ENCODE data around the gene SNED1. TPM values are rescaled to one million over a fixed set of nuclear protein-coding genes. Genes with fewer than 3 reads are reported as not detected.

Gene SNED1
- polyA plus RNA-seq, 1 donor (not counting 4 experiments of a cell fraction or from before 2014, with no cell fraction given), result 0.12 TPM

DNA sequence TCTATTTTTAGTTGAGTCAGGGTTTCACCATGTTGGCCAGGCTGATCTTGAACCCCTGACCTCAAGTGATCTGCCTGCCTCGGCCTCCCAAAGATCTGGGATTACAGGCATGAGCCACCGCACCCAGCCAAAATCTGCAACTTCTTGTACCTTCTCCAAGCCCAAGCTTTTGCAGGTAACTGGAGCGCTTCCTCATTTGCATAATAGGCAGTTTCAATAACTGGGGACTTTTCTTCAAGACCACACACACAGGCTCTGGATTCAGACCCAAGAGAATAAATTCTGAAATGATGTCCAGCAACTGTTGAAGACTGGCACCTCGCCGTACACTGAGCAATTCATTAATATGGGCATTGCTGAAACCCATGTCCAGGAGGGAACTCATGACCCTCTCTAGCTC lies 100.8 kb downstream of the SNED1 start:
- dilution Hi-C loops (cut with MboI; ENCODE audit: extremely low pct_ligation_motif_present, low sequenced_read_pairs), result no loop called here
- no peaks in the 10 kb centered on the region for H3K9me3 ChIP-seq (ENCODE audit: control insufficient read depth, low read depth, low read length)
- peaks cover 25% of the 10 kb centered on the region for H3K79me2 ChIP-seq (ENCODE audit: control insufficient read depth, insufficient read depth, low read length)
- FAIRE-seq (no peak), DNase-seq (ENCODE audit: low read depth, low spot score) (no peak)
- H3K27me3 ChIP-seq (ENCODE audit: control insufficient read depth, extremely low read depth, insufficient read depth, low read length), result no peaks in the 10 kb centered on the region
- no peak for TF ChIP-seq EZH2 (IDR thresholded peaks at IDR 0.05; ENCODE audit: low read length)
- TF ChIP-seq, protein P1, sequence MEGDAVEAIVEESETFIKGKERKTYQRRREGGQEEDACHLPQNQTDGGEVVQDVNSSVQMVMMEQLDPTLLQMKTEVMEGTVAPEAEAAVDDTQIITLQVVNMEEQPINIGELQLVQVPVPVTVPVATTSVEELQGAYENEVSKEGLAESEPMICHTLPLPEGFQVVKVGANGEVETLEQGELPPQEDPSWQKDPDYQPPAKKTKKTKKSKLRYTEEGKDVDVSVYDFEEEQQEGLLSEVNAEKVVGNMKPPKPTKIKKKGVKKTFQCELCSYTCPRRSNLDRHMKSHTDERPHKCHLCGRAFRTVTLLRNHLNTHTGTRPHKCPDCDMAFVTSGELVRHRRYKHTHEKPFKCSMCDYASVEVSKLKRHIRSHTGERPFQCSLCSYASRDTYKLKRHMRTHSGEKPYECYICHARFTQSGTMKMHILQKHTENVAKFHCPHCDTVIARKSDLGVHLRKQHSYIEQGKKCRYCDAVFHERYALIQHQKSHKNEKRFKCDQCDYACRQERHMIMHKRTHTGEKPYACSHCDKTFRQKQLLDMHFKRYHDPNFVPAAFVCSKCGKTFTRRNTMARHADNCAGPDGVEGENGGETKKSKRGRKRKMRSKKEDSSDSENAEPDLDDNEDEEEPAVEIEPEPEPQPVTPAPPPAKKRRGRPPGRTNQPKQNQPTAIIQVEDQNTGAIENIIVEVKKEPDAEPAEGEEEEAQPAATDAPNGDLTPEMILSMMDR (optimal IDR thresholded peaks at IDR 0.05 in 1 of 3, IDR thresholded peaks at IDR 0.05 in 1 of 3, conservative IDR thresholded peaks at IDR 0.05 in 1 of 3; ENCODE audit: extremely low read depth in 1 of 3, insufficient read depth in 2 of 3, low read length in 3 of 3), result no peak
- peaks cover 11 to 16% of the 10 kb centered on the region in 2 experiments for H3K36me3 ChIP-seq (ENCODE audit: control insufficient read depth in 2 of 2, extremely low read depth in 1 of 2, insufficient read depth in 2 of 2, low read length in 2 of 2)
- H3K4me3 ChIP-seq (ENCODE audit: control insufficient read depth in 2 of 3, extremely low read depth in 1 of 3, insufficient read depth in 2 of 3, low read depth in 1 of 3, low read length in 3 of 3), result no peak overlapping the region
- H3K9ac ChIP-seq (ENCODE audit: control insufficient read depth, extremely low read depth, insufficient read depth, low read length), result no peak overlapping the region
- H3K4me2 ChIP-seq (ENCODE audit: control insufficient read depth, extremely low read depth, insufficient read depth, low read depth, low read length), result no peak overlapping the region
- H3K4me1 ChIP-seq (ENCODE audit: control insufficient read depth, extremely low read depth, insufficient read depth, low read length), result no peaks in the 10 kb centered on the region
- H3K9me1 ChIP-seq (ENCODE audit: control insufficient read depth, extremely low read depth, insufficient read depth, low read length), result no peaks in the 10 kb centered on the region
- peaks cover 3% of the 10 kb centered on the region for H4K20me1 ChIP-seq (ENCODE audit: control insufficient read depth, extremely low read depth, insufficient read depth, low read length)
- H2AFZ ChIP-seq (ENCODE audit: control insufficient read depth, low read length), result no peak overlapping the region
- no peak overlapping the region for H3K27ac ChIP-seq (ENCODE audit: control insufficient read depth, insufficient read depth, low read length)

DNA sequence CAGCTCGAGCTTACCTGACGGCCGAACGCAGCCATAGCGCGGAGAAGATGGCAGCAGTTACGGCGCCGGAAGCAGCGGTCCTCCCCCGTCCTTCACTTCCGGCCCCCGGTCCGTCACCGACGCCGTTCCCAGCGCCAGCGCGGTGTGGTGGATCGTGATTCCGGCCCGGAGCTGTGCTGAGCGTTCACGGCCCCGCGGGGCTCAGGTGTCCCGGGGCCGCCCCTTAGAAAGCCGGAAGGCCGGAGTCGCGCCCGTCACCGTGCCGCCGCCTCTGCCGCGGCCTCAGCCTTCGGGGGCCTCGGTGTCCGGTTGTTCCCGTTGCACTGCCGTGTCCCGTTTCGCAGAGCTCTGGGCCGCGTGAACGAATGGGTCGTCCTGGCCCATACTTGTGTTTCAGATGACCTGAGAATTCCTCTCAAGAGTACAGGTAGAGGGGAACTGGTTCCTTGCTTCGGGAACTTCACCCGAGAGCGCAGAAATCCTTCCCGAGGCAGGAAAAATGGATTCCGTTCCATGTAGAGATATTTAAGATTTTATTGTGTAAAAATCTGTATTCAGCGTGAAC lies 103.9 kb downstream of the SNED1 start, which contains the start of gene MTERF4:
TSS of gene MTERF4 (minus strand) at position 49 of the 565 bp plus-strand sequence. CDS start at position 35, 14 bp downstream.
- dilution Hi-C loops (cut with MboI; ENCODE audit: extremely low pct_ligation_motif_present, low sequenced_read_pairs), result no loop called here
- peak within 1 kb of the TSS; percentile 80 for H3K9ac ChIP-seq (ENCODE audit: control insufficient read depth, extremely low read depth, insufficient read depth, low read length)
- H3K4me3 ChIP-seq (ENCODE audit: control insufficient read depth in 2 of 3, extremely low read depth in 1 of 3, insufficient read depth in 2 of 3, low read depth in 1 of 3, low read length in 3 of 3), result peak within 1 kb of the TSS; percentile 89 to 91 (median 90)
- H4K20me1 ChIP-seq (ENCODE audit: control insufficient read depth, extremely low read depth, insufficient read depth, low read length), result peaks cover 3% of the 10 kb centered on the region
- peak within 1 kb of the TSS; percentile 83 for H3K4me2 ChIP-seq (ENCODE audit: control insufficient read depth, extremely low read depth, insufficient read depth, low read depth, low read length)
- H3K79me2 ChIP-seq (ENCODE audit: control insufficient read depth, insufficient read depth, low read length), result peaks cover 25% of the 10 kb centered on the region
- H3K9me1 ChIP-seq (ENCODE audit: control insufficient read depth, extremely low read depth, insufficient read depth, low read length), result no peaks in the 10 kb centered on the region
- H3K4me1 ChIP-seq (ENCODE audit: control insufficient read depth, extremely low read depth, insufficient read depth, low read length), result no peaks in the 10 kb centered on the region
- H2AFZ ChIP-seq (ENCODE audit: control insufficient read depth, low read length), result peak within 1 kb of the TSS; percentile 94
- H3K9me3 ChIP-seq (ENCODE audit: control insufficient read depth, low read depth, low read length), result no peaks in the 10 kb centered on the region
- TF ChIP-seq EZH2 (IDR thresholded peaks at IDR 0.05; ENCODE audit: low read length), result no peak
- TF ChIP-seq, protein P1 (optimal IDR thresholded peaks at IDR 0.05 in 1 of 3, IDR thresholded peaks at IDR 0.05 in 1 of 3, conservative IDR thresholded peaks at IDR 0.05 in 1 of 3; ENCODE audit: extremely low read depth in 1 of 3, insufficient read depth in 2 of 3, low read length in 3 of 3), result no peak
- peak within 1 kb of the TSS; percentile 64 for H3K27ac ChIP-seq (ENCODE audit: control insufficient read depth, insufficient read depth, low read length)
- H3K27me3 ChIP-seq (ENCODE audit: control insufficient read depth, extremely low read depth, insufficient read depth, low read length), result no peaks in the 10 kb centered on the region
- peaks cover 8 to 11% of the 10 kb centered on the region in 2 experiments for H3K36me3 ChIP-seq (ENCODE audit: control insufficient read depth in 2 of 2, extremely low read depth in 1 of 2, insufficient read depth in 2 of 2, low read length in 2 of 2)
- FAIRE-seq (peak; percentile 5), DNase-seq (ENCODE audit: low read depth, low spot score) (no peak)
